AML-193 (cell line): ENCODE results near the gene ANKDD1B.
"Not testable (repeated sequence)": the region's sequence is repeated elsewhere in the genome, so short reads cannot be mapped to it uniquely, and the experiment has no call there.

Experiments
- DNase-seq, 2 experiments: peaks; one replicate each; lab custom pipeline; 2025; lab: John Stamatoyannopoulos, UW

ANKDD1B gene

DNA sequence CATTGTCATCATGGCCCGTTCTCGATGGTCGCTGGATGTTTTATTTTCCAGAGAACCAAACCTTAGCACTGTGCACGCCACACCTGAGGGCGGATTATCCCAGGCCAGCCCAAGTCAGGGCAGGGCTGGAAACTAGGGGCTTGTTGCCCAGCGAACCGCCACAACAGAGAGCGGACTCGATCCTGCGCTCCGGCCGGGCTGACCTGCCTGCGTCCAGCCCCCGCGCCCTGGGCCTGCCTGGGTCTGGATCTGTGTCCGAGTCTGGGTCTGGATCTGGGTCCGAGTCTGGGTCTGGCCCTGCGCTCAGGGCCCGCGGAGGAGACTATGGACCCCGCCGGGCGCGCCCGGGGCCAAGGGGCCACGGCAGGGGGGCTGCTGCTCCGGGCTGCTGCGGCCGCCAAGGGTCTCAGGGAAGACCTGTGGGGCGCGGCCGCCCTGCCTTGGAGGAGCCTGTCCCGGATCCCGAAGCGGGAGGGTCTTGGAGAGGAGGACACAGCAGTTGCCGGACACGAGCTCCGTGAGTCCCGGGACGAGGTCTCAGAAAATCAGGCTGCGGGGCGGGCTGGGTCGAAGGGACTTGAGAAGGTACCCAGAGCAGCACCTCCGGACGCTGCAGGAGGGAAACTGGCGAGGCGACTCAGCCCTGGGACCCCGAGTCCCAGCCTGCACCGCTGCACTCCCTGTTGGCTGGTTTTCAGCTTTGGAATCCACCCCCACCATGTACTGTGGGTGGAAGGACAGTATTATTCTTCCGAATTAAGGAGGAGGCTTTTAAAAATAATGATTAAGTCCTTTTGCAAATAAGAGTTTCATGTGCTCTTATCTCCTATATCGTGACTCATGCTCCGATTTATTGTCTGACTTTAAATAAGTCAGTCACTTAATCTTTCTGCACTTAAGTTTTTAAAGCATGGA lies at the start of gene ANKDD1B:
Gene ANKDD1B, plus strand, starts transcription at position 143 of the 915 bp plus-strand sequence. Its CDS starts 182 bp downstream, at position 325.
- no peak for DNase-seq

DNA sequence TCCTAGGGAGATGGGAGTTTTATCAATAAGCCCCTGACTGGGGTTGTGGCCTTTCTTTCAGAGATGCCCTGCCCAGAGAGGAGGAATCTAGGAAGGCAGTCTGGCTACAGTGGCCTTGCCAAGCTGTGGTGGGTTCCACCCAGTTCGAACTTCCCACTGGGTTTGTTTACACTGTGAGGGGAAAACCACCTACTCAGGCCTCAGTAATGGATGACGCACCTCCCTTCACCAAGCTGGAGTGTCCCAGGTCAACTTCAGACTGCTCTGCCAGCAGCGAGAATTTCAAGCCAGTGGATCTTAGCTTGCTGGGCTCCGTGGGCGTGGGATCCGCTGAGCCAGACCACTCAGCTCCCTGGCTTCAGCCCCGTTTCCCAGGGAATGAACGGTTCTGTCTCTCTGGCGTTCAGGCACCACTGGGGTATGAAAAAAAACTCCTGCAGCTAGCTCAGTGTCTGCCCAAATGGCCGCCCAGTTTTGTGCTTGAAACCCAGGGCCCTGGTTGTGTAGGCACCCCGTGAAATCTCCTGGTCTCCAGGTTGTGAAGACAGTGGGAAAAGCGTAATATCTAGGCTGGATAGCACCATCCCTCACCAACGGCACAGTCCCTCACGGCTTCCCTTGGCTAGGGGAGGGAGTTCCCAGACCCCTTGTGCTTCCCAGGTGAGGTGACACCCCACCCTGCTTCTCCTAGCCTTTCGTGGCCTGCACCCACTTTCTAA lies 45.1 kb upstream of the ANKDD1B start:
- not testable (repeated sequence) for DNase-seq

DNA sequence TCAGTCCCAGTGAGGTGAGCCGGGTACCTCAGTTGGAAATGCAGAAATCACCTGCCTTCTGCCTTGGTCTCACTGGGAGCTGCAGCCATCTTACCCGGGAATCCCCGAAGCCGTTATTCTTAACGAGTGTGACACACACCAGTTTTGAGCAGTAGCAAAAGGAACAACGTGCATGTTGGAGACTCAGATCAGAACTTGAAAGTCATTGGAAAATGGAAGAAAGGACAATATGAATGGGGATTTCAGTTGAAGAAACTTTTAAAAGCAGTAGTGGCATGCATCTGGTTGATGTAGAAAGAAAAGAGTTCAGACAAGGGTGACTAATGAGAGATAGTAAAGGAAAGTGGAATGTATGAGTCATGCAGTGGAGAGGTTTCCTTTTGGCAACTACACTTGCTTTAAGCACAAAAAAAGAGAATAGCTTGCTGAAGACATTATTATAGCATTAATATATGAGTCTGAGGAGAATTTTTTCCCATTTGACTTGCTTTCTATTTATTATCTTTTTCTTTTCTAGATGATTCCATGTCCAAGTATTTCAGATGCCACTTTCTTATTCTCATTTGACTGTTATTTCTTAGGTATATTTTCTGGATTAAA lies 44.4 kb upstream of the ANKDD1B start:
- peak; percentile 77 to 86 for DNase-seq

DNA sequence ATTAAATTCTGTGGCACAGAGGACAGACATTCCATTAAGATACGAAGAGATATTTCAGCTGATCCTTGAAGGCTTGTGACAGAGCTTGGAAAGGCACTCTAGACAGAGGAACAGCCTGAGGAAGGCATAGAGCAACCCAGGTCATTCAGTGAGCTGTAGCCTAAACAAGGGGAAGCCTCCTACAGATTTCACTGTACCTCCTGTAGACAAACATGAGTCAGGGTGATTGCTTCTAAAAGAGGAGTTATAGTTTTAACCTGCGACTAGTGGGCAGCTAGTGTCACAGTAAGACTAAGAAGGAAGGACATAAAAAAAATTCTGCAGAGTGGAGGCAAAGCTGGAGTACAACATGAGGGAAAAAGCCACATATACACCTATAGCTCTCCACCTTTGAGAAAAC lies 43.5 kb upstream of the ANKDD1B start:
- DNase-seq, result no peak

DNA sequence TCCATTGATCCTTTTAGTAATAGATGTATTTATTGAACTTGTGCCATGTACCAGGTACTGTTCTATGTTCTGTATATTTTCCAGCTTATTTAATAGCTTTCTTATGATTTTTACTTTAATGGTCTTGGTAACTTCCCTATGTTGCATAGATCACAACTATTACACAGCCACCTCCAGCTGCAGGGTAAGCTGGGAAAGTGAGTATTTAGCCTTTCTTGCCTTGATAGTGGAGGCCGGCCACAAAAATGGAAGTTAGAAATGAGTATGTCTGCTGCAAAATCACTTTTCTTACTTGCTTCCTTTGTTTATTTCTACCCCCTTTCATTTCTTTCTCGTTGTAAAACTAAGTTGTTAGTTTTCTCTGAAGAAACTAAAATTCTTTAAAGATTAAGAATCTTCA lies 43.1 kb upstream of the ANKDD1B start:
- no peak for DNase-seq

DNA sequence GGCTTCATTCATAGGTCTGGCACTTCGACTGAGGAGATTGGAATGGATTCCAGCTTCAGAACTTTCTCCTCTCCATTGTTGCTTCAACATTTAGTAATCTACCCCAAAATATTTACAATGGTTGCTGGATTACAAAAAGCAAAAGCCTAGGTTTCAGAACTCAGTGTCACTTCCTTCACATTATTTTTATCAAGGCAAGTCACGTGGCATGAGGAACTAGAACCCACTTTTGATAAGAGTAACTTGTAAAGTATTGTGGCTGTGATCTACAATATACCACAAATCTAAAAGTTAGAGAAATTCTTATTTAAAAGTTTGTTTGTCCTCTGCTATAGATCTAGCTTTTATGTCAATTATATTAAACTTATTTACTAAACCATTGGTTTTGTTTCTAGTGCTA lies 39.7 kb upstream of the ANKDD1B start:
- no peak for DNase-seq

DNA sequence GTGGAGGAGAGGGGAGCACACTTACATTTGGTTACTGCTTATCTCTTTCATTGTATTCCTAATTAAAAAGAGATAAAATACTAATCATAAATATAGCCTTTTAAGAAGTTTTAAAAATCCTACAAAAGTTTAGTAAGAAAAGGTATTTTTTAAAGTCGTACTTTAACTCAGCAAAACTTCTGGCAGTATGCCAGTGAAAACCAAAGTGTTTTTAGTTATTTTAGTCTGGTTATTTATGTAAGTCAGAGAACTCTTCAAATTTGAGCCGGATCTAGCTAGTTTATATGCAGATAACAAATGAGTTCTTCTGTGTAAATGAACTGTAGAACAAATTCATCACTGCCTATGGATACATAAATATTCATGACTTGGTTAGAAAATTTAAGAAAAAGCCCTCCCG lies 36.5 kb upstream of the ANKDD1B start:
- DNase-seq, result no peak

DNA sequence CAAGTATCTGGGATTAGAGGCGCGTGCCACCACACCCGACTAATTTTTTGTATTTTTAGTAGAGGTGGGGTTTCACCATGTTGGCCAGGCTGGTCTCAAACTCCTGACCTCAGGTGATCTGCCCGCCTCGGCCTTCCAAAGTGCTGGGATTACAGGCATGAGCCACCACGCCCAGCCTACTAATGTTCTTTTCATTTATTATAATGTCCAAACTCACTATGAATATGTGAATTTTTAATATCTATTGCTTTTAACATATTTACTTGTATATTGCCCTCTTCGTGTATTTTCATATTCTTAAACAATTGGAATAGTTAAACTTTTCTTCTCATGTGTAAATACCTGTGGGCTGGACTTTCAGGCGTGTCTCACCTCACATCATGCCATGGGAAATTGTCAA lies 33.0 kb upstream of the ANKDD1B start:
- not testable (repeated sequence) for DNase-seq

DNA sequence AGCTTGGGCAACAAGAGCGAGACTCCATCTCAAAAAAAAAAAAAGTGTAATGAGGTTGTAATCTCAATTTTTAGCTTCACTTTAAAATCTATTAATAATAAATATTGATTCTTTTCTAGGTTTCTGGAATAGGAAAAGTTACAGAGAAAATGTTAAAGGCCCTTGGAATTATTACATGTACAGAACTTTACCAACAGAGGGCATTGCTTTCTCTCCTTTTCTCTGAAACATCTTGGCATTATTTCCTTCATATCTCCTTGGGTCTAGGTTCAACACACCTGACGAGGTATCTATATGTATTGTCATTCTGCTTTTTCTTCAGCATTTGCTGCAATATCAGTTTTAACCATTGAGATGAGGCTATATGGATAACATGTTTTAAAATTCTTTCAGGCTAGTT lies 26.6 kb upstream of the ANKDD1B start:
- DNase-seq, result peak in 1 of 2 experiments; percentile 2

DNA sequence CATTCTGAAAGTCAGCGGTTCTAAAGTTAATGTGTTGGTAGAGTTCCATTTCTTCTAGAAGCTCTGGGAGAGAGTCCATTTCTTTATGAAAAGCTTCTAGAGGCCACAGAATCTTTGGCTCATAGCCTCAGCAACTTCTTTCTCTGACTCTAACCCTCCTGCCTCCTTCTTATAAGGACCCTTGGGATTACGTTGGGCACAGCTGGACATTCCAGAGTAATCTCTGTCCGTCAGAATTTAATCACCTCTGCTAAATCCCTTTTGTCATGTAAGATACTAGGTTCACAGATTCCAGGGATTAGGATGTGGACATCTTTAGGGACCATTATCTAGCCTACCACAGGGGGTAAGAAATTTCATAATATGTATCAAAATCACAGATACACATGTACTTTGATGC lies 22.6 kb upstream of the ANKDD1B start:
- no peak for DNase-seq

DNA sequence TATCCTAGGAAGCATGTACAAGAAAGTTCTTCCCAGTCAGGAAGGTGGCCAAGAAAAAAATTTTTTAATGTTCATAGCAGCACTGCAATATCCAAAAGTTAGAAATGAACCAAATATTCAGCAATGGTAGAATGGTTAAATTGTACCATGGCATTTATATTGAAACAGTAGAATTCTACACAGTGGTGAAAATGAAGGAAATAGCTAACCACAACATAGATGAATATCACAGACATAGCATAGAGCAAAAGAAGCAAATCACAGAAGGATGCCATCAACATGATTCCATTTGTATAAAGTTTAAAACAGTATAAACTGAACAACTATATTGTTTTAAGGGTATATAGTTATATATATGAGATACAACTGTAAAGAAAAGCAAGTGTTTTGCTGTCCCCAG lies 10.7 kb upstream of the ANKDD1B start:
- DNase-seq, result no peak

DNA sequence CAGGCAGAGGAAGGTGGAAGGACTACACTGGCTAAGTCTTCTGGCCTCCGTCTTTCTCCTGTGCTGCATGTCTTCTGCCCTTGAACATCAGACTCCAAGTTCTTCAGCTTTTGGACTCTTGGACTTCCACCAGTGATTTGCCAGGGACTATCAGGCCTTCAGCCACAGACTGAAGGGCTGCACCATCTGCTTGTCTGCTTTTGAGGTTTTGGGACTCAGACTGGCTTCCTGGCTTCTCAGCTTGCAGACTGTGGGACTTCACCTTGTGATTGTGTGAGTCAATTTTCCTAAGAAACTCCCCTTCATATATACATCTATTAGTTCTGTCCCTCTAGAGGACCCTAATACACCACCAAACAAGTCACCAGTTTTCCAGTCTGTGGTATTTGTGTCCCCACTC lies 9.7 kb upstream of the ANKDD1B start:
- no peak for DNase-seq

DNA sequence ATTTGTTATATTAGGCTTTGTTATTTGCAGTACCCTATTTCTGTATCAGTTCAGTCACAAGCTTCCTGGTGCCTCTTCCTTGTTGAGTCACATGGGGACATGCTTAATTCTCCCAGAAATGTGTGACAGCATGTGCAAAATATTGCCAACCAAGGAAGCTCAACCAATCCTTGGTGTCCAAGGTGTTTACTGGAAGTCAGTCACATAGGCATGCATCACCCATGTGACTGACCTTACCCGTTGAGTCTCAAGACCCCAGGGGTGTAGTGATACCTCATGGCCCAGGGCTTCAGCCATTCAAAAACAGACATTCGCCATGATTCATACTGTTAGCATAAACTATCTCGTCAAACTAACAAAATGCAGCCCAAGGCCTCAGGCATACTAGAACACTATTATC lies 9.3 kb upstream of the ANKDD1B start:
- no peak for DNase-seq

DNA sequence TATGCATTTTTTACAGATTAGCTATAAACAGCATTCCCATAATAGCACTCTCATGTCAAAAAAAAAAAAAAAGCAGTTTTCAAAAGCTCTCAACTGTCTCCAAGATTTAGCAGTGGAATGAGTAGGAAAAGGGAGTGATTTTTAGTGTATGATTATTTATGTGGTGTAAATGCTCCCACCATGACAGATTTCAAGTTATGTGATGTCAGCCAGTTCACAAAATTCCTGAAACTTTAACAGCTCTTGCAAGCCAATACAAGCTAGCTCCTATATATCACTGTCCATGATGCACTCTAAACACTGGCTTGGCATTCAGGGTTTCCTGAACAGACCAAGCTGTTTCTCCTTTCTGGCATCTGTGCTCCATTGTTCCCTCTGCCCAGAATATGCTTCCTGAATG lies 7.9 kb upstream of the ANKDD1B start:
- DNase-seq, result no peak

DNA sequence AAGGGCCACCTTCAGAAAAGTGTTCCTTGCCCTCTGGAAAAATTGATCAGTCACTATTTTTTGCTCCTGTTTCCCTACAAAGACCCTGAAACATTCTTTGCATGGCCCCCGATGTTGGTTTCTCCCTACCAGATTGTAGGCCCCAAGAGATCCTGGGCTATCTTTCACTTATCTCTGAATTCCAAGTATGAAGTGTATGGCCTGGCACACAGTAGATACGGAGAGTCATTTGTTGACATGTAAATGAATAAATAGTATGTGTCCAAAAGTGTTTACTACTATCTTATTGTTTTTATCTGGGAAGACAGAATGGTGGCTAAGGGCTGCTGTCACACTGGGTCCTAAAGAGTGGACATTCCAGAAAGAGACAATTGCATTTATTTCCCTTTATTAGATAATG lies 7.4 kb upstream of the ANKDD1B start:
- no peak for DNase-seq

DNA sequence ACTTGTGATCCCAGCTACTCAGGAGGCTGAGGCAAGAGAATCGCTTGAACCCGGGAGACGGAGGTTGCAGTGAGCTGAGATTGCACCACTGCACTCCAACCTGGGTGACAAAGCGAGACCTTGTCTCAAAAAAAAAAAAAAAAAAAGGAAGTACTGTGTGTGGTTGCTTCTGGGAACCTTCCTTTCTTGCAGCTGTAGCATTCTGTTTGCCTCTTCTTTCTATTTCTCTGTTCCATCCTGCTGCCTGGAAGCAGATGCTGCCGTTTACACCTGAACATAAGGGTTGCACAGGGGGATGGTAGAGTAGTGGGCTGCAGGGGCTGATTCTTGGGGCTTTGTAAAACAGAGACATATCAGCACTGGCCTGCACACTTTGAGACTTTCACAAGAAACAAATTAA lies 3.9 kb upstream of the ANKDD1B start:
- peak in 1 of 2 experiments; percentile 16 for DNase-seq

DNA sequence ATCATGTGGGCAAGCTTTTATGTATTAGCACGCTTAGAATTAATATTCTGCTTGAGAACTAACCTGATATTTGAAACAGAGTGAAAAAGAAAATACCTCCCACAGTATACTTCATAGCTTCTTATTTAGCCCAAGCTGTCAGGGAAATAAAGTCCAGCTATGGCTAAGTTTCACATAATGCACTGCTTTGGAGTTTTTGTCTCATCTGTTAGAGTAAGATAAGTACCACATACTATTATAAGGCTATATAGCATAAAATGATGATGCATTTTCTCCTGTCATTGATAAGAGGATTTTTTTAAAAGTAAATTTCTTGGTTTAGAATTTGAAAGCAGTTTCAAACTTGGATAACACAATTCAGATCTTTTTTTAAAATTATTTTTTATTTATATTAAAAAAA lies 2.4 kb upstream of the ANKDD1B start:
- no peak for DNase-seq

DNA sequence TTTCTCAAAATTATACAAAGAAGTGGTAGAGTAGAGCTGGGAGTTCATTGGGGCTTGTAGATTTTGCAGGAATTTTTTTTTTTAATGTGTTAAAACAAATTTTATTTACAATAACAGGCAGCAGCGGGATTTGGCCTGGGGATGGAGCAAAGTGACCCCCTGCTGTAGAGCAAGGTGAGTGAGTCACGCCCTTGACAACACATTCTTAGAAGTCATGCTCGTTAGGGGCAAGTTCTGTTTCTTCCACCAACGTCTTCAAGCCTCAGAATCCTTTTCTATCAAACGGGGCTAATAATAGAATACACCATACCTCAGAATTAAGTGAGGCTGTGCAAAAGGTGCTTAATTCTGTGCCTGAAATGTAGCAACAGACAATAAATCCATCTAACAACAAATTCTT lies 1.1 kb upstream of the ANKDD1B start:
- DNase-seq, result no peak

DNA sequence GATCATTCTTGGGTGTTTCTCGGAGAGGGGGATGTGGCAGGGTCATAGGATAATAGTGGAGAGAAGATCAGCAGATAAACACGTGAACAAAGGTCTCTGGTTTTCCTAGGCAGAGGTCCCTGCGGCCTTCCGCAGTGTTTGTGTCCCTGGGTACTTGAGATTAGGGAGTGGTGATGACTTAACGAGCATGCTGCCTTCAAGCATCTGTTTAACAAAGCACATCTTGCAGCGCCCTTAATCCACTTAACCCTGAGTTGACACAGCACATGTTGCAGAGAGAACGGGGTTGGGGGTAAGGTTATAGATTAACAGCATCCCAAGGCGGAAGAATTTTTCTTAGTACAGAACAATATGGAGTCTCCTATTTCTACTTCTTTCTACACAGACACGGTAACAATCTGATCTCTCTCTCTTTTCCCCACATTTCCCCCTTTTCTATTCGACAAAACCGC lies 368 bp upstream of the ANKDD1B start:
- not testable (repeated sequence) for DNase-seq

DNA sequence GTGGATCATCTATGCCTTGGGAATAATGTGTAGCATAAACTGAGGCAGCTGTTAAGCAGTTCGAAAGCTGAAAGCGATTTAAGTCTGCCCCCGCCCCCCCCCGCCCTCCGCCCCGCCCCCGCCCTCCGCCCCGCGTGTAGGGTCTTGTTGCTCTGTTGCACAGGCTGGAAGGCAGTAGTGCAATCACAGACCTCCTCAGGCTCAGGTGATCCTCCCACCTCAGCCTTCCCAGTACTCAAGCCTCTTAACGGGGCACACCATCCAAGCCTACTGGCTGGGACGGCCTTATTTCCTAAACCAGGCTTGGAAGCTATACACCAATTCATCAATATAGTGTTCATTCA lies 945 bp downstream of the ANKDD1B start:
- DNase-seq, result no peak

DNA sequence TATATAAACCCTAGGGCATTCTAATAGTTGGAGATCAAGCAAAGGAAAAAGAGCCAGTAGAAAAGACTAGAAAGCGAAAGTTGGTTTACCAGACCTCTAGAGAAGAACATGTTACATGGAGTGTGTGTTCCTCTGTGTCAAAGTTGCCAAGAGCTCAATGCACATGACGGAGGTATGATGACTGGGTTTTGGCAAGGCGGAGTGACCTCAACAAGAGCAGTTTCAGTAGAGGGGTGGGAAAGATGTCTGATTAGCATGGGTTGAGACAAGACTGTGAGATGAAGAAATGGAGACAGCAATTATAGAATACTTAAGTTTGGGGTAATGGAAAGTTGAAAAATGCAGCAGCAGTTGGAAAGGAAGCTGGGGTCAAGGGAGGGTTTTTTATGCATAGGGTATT lies 1.6 kb downstream of the ANKDD1B start:
- no peak for DNase-seq

DNA sequence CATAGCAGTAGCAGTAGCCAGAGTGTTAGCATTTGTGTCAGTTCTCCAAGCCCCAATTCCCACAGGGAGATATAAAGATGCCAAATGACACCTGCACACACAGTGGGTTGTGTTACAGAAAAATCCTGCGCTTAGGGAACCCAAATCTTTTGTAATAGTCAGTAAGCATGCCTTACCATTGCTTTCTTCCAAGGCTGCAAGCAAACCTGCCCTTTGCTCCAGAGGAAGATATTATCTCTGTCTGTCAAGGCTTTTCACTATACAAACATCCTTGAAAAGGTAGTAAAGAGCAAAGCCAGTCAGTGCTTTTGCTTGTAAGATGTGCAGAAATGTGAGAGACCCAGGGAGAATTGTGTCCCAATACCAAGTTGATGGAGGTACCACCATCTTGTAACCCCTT lies 2.9 kb downstream of the ANKDD1B start:
- no peak for DNase-seq

DNA sequence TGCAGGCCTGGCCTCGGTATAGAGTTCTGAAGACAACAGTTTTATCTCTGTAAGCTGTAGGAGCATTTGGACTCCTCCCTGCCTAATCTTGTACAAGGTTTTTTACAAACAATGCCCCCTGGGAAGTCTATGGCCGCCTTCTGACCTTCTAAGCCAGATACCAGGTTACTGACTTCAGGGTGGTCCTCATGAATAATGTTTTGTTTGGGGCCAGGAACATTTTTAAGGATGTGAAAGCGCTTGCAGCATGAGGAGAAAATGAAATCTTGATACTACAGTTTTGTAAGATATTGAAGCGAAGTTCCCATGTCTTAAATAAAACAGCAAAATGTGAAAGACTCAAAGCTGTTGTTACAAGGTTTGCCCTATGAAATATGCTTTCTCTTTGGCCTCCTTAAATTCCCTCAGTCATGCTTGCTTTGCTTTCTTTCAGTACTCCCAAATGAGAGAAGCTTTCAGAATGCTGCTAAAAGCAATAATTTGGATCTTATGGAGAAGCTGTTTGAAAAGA lies 5.2 kb downstream of the ANKDD1B start:
- DNase-seq, result no peak
